Measurements from ENCODE around the gene NFIB. TPM values are rescaled to one million over a fixed set of nuclear protein-coding genes. Genes with fewer than 3 reads are reported as not detected.

Gene NFIB
- total and polyA plus RNA-seq, 2 of the 8 experiments (the other 6 are each of a cell fraction or from before 2014, with no cell fraction given): 2.6 to 13.1 TPM

- TF ChIP-seq CTCF (IDR thresholded peaks at IDR 0.05; ENCODE audit: control extremely low read depth in 1 of 3, insufficient read depth in 1 of 3, low read depth in 1 of 3, low read length in 3 of 3): no peak
- no peak for TF ChIP-seq NRF1 (IDR thresholded peaks at IDR 0.05; ENCODE audit: low read depth, low read length)
Measured at GRCh38 chr9:14159440-14160216, 154.3 kb downstream of the NFIB start (continued).
